SK-N-MC (cell line): ENCODE results near the gene MYB.

Experiments
- EZH2 ChIP-seq: fragments of 200-600 bp; sonication (generic); IDR thresholded peaks from one replicate; pipeline ENCODE4 v1.6.1; 2017; ENCODE audit warnings: antibody characterized with exemption
- FOXP2 ChIP-seq: optimal IDR thresholded peaks from 2 replicates; pipeline ENCODE3; 2011; ENCODE audit warnings: mild to moderate bottlenecking, moderate library complexity; ENCODE audit not compliant: insufficient read depth; ENCODE audit errors: extremely low read length, control extremely low read depth
- POLR2AphosphoS5 ChIP-seq: IDR thresholded peaks from 2 replicates; pipeline ENCODE4 v1.6.1; 2012; ENCODE audit warnings: mild to moderate bottlenecking, low read depth, low read length, borderline replicate concordance

DNA sequence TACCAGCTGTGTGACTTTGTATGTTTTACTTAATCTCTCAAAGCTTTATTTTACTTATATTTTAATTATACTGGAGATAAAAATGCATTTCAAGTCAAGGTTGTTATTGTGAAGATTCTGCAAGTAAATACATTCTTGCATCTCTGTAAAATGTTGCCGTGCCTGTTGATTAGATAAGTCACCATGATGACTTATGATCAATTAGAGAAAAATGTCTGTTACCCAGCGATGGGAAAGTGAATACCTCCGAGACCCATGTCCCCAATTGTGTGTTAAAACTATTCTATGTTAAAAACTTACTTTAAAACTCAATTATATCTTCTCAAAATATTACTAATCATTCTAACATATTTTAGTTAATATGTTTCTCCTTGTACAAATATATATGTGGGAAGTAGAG lies 39.9 kb downstream of the MYB start:
- TF ChIP-seq EZH2 = no peak
- TF ChIP-seq POLR2AphosphoS5 = no peak
- no peak for TF ChIP-seq FOXP2
